HAP-1 (cell line): ENCODE measurements around the gene SULT1C2.
"Not testable (repeated sequence)": the region's sequence is repeated elsewhere in the genome, so short reads cannot be mapped to it uniquely, and the experiment has no call there.

ENCODE experiments used
- DNase-seq, 2 experiments: peaks; one replicate each; pipeline ENCODE4 v3.0.0-alpha.2; 2016 to 2020; ENCODE audit warnings: low spot score in 2 of 2
- H3K27me3 ChIP-seq: fragments of 250-450 bp; sonication (Bioruptor Pico); 2 replicates; pipeline ENCODE4 v1.5.1; 2020; ENCODE audit warnings: low read depth, mild to moderate bottlenecking, moderate library complexity
- H3K36me3 ChIP-seq: fragments of 250-450 bp; sonication (Bioruptor Pico); replicated peaks from 2 replicates; pipeline ENCODE4 v1.5.1; 2020; ENCODE audit warnings: mild to moderate bottlenecking
- H3K4me1 ChIP-seq: fragments of 250-450 bp; sonication (Bioruptor Pico); 2 replicates; pipeline ENCODE4 v1.5.1; 2020; ENCODE audit warnings: mild to moderate bottlenecking
- H3K4me3 ChIP-seq: fragments of 250-450 bp; sonication (Bioruptor Pico); 2 replicates; pipeline ENCODE4 v1.5.1; 2020; ENCODE audit warnings: mild to moderate bottlenecking, moderate library complexity
- H3K9me3 ChIP-seq: fragments of 250-450 bp; sonication (Bioruptor Pico); 2 replicates; pipeline ENCODE4 v1.5.1; 2020; ENCODE audit warnings: mild to moderate bottlenecking, moderate library complexity
- in situ Hi-C: fragments of 300-500 bp; cut with MboI; formaldehyde crosslinking; loops from 3 replicates; pipeline ENCODE4 v1.14.3; 2020; ENCODE audit warnings: low sequenced_read_pairs, inconsistent platforms, mixed read lengths

Gene SULT1C2

GRCh38 chr2:108348816-108349570 lies 60.3 kb downstream of the SULT1C2 start:
- Histone ChIP-seq H3K4me1 (no peaks in the 10 kb centered on the region), H3K9me3 (no peaks in the 10 kb centered on the region), H3K4me3 (no peak overlapping the region), H3K36me3 (no peaks in the 10 kb centered on the region), H3K27me3 (no peaks in the 10 kb centered on the region)
- no peak for DNase-seq
- in situ Hi-C loops = no loop called here

- Histone ChIP-seq H3K36me3 (no peaks in the 10 kb centered on the region), H3K9me3 (no peaks in the 10 kb centered on the region), H3K4me3 (no peak overlapping the region), H3K27me3 (no peaks in the 10 kb centered on the region), H3K4me1 (no peaks in the 10 kb centered on the region)
- in situ Hi-C loops = no loop called here
- DNase-seq = no peak
Measured at GRCh38 chr2:108349571-108349928, 60.9 kb downstream of the SULT1C2 start.

GRCh38 chr2:108351889-108352288 lies 63.2 kb downstream of the SULT1C2 start:
- Histone ChIP-seq H3K4me1 (no peaks in the 10 kb centered on the region), H3K27me3 (no peaks in the 10 kb centered on the region), H3K9me3 (no peaks in the 10 kb centered on the region), H3K4me3 (no peak overlapping the region), H3K36me3 (no peaks in the 10 kb centered on the region)
- DNase-seq = no peak
- in situ Hi-C loops = no loop called here

GRCh38 chr2:108354136-108354535 lies 65.4 kb downstream of the SULT1C2 start:
- in situ Hi-C loops = no loop called here

GRCh38 chr2:108355906-108356734 lies 67.4 kb downstream of the SULT1C2 start:
- no peak overlapping the region for H3K4me3 ChIP-seq
- no peaks in the 10 kb centered on the region for H3K4me1 ChIP-seq
- DNase-seq = no peak
- in situ Hi-C loops = no loop called here
- no peaks in the 10 kb centered on the region for H3K9me3 ChIP-seq
- no peaks in the 10 kb centered on the region for H3K36me3 ChIP-seq
- H3K27me3 ChIP-seq = peaks cover 5% of the 10 kb centered on the region; the same call in 1 of the 2 replicates

More at GRCh38 chr2:108354136-108354535, 65.4 kb downstream of the SULT1C2 start:
- DNase-seq = no peak
- H3K4me3 ChIP-seq = no peak overlapping the region
- no peaks in the 10 kb centered on the region for H3K9me3 ChIP-seq
- H3K27me3 ChIP-seq = 0 out of 2 replicates have a peak, but pooled peaks cover 4% of the 10 kb centered on the region
- no peaks in the 10 kb centered on the region for H3K4me1 ChIP-seq
- no peaks in the 10 kb centered on the region for H3K36me3 ChIP-seq

- H3K4me1 ChIP-seq, H3K9me3 ChIP-seq, H3K4me3 ChIP-seq, in situ Hi-C loops, DNase-seq, H3K27me3 ChIP-seq, H3K36me3 ChIP-seq: not testable (repeated sequence)
Measured at GRCh38 chr2:108359336-108359735, 70.6 kb downstream of the SULT1C2 start.
